GM18951 (cell line): ENCODE data around the gene SCLT1.

Experiments used
- POLR2A ChIP-seq: IDR thresholded peaks from 4 replicates; pipeline ENCODE4 v1.6.1; 2011; ENCODE audit warnings: mild to moderate bottlenecking; ENCODE audit not compliant: insufficient read length, insufficient read depth; ENCODE audit errors: extremely low read depth
- in situ Hi-C: fragments of 300-500 bp; cut with MboI; formaldehyde crosslinking; loops from one replicate; pipeline ENCODE4 v1.12.0; 2022; ENCODE audit warnings: low sequenced_read_pairs, mixed read lengths, inconsistent platforms; ENCODE audit not compliant: unreplicated experiment

The SCLT1 gene

DNA sequence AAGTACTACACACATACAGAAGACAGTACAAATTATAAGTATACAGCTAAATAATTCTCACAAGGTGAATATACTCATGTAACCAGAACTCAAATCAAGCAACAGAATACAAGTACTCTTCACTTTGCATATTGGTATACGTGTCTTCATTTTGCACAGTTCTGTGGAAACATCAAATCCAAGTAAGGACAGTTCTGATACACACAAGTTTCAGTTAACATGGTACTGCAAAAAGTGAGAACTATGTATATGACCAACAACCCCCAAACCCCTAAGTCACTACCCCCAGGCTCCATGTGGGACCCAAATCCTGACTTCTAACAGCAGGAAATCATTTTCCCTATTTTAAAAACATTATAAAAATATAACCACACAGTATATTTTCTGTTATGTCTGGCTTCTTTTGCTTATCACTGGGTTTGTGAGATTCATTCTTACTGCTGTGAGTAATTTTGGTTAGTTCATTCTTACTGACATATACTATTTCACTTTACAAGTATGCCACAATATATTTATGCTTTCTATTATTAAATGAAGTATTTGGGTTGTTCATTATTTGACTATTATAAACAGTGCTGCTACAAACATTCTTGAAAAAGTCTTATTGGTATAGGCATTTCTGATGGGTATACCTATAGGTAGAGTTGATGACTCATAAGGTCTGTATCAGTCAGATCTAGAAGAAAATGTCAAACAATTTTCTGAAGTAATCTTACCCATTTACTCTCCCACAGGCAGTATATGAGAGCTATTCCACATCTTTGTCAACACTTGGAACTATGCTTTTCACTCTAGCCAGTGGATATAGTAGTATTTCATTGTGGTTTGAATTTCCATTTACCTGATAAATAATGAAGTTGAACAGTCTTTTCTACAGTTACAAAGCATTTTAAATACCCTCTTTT is 47.0 kb downstream of the SCLT1 start:
- in situ Hi-C loops, result no loop called here
- no peak for TF ChIP-seq POLR2A

DNA sequence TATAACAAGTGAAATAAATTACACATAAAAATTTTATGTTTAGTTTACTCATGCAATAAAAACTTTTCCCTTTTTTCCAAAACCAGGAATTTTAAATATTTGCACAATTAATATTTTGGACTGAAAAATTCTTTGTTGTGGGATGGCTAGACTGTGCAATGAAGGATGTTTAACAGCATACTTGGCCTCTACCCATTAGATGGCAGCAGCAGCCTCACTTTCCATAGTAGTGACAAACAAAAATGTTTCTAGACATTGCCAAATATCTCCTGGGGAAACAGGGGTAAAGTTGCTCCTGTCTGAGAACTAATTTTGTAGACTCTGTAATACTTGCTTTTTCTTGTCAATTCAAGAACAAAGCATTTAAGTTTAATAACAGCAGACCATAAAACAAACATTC is 49.8 kb downstream of the SCLT1 start:
- no peak for TF ChIP-seq POLR2A
- in situ Hi-C loops, result no loop called here

DNA sequence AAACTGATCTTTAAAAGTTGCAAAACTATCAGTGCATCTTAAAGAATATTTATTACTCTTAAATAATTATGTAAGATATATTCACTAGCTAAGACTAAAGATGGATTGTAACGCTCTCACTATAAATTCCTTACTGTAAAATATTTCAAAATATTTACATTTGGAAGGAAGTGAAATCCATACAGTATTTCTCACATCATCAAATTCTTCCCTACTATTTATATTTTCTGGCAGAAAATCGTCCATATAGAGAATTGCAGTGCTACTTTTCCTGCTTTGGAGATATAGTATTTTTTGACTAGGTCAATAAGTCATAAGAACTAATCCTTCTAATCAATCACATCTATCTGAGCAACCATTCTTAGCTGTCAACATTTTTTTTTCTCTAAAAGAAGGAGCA is 52.9 kb downstream of the SCLT1 start:
- in situ Hi-C loops, result no loop called here
- no peak for TF ChIP-seq POLR2A

DNA sequence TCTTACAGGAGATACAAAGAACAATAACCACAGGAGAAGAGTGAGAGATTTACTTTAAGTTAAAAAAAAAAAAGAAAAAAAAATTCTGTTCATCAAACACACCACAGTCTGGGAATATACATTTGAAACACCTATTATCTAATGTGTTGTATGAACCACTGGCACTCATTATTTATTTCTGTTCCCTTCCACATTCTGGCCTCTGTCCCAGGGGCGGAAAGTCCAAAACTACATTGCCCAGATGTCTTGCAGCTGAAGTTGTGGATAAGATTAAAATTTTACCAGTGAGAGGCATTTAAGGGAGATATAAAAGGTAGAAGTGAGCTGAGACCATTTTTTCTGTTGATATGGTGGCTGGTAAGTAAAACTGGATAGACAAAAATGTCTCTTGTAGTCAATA is 56.2 kb downstream of the SCLT1 start:
- TF ChIP-seq POLR2A, result no peak
- in situ Hi-C loops, result no loop called here

DNA sequence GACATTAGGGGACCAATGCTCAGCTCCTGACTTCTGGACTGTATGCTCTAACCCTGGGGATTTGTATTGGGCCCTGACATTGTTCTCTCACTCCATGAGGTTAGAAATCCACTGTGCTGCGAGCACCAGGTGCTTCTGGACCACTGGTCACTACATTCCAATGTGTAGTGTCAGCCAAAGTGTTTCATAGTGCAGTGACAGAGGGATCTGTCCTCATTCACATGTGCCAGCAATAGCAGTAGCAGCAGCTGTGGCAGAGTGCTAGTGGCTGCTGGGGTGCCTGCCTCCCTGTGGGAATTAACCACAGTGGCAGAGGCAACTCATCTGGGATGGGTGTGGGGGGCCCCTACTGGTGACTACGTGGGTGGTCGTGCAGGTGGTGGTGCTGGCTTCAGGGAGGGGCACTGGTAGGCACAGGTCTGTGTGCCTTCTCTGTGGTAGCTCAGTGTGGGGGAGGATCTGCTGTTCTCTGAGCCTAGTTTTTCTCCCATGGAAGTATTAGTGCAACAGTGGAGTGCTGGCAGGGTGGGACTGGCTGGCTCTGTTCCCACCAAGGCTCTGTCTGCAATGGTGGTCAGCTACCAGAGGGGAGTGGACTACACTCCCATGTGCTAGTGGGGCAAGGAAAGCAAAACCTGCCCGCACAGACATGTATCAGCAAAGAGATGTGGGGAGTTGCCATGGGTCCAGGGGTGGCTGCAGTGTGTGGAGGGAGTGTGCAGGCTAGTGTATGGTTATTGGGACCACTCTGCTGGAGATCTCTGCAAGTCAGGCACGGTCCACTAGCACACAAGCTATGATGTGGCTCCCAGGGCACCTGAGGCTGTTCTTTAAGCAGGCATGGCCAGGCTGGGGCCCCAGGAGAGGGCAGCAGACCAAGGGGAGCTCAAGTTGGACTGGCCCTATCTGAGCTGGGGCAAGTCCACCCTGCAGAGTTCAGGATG is 78.5 kb downstream of the SCLT1 start:
- TF ChIP-seq POLR2A, result no peak
- in situ Hi-C loops, result no loop called here

DNA sequence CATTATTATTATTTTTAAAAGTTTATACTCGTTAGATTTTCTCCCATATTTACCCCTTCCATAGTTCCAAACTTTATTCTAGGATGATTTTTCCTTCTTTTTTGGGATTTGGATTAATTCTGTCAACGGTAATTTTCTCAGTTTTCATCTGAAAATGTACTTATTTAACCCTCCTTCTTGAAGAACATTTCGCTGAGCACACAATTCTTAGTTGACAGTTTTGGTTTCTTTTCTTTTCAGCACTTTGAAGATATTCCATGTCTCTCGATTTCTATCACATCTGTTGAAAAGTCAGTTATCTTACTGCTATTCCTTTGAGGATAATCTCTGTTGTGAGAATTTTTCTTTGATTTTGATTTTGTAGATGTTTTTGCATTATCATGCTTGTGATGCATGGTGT is 85.2 kb downstream of the SCLT1 start:
- no peak for TF ChIP-seq POLR2A
- in situ Hi-C loops, result no loop called here

DNA sequence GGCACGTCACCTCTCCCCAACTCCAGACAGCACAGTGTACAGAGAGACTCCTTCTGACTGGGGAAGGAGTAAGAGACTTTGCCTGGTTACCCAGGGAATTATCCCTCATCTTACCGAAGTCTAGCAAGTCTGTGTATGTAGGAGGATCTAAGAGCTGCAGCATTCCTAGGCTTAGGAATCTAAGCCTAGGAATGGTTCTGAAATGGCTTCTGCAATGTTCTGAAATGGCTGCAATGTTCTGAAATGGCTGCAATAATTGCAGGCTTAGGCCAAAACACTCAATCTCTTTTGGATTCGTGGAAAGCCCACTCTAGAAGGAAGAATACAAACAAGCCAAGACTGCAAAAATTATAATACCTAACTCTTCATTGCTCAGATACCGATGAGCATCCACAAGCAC is 106.4 kb downstream of the SCLT1 start:
- no peak for TF ChIP-seq POLR2A
- in situ Hi-C loops, result no loop called here

DNA sequence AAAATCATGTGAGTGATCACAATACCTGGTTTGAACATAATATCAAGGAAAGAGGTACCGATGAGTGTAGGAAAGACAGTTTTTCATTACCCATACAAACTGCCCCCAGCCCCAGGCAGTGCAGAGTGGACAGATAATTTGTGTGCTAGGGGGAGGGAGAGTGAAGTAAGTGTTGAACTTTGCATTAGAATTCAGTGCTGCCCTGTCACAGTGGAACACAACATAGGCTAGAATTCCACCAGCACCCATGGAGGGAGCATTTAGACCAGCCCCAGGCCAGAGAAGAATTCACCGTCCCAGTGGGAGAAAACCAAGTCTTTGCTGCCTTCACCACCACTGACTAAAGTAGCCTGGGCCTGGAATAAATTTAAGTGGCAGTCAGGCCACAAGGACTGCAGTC is 107.3 kb downstream of the SCLT1 start:
- in situ Hi-C loops, result no loop called here
- TF ChIP-seq POLR2A, result no peak

DNA sequence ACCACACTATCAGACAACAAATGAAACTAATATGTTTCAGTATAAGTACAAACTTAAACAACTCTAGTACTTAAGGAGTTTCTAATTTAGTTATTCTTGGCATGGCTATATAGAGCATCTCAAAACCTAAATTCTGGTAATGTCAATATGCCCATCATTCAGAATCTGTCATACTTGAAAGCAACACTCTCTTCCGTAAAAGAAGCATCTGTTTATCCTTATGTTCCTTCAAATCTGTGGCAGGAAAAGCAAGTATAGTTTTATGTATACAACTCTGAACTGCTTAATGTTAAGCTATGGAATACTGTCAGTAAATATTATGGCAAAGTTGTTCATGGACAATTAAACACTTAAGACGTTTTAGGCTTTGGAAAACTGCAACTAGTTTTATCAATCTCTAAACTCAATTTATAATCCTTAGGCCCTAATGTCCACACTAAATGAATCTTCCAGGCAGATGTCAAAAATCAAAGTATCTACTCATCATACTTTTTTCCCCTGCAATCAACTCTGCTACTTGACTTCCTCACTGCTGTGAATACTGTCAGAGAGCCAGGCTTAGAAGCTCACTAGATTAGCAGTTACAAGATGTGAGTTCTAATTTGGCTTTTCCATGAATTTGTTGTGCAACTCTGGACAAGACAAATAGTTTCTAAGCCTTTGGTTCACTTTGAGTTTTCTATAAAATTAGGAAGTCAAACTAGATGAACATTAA is 109.4 kb downstream of the SCLT1 start:
- no peak for TF ChIP-seq POLR2A
- in situ Hi-C loops, result no loop called here

DNA sequence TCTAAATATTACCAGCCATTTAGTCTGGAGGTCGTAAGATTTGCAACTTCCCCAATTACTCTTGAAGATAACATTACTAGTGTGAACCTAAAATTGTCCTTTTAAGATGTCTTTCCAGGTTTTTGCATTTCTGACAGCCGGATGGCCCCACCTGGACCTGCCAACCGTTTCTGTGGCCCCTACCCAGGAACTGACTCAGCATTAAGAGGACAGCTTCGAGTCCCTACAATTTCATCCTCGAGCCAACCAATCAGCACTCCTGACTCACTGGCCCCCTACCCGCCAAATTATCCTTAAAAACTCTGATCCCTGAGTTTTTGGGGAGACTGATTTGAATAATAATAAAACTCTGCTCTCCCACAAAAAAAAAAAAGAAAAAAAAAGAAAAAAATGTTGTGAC is 112.0 kb downstream of the SCLT1 start:
- no peak for TF ChIP-seq POLR2A
- in situ Hi-C loops, result no loop called here

DNA sequence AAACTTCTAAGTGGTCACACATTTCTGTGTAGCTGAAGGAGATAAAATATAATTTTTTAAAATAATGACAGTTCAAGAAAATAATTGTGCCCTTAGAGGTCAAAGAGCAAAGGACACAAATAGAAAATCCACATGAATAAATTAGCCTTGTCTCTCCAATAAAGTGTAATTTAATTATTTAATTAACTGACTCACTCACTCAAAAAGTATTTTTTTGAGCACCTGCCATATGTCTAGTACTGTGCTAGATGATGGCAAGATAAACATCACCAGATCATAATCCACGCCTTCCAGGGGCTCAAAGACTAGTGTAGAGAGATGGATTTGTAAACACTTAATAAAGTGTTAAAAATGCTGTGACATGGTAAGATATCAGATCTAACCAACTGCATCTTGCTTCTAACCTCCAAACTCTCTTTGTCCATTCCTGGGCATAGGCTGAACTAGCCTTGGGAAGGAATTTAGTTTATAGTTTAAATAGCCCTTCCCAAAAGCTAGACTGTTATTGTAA is 112.5 kb downstream of the SCLT1 start:
- no peak for TF ChIP-seq POLR2A
- in situ Hi-C loops, result no loop called here

DNA sequence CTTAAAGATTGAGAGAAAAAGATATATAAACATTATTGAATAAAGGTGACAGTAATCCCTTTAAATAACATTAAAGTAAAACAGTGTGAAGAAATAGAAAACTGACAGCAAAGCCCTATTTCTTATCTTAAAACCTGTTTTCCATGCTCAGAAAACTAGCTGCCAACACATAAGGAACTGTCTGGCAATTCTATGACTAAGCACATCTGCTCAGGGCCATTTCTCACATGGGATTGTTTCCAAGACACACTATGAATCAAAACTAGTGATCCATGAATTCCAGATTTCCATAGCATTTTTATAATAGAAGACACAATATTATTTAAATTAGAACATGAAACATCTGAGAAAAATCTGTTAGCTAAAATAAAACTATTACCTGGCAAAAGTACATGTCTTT is 113.4 kb downstream of the SCLT1 start:
- in situ Hi-C loops, result no loop called here
- no peak for TF ChIP-seq POLR2A

DNA sequence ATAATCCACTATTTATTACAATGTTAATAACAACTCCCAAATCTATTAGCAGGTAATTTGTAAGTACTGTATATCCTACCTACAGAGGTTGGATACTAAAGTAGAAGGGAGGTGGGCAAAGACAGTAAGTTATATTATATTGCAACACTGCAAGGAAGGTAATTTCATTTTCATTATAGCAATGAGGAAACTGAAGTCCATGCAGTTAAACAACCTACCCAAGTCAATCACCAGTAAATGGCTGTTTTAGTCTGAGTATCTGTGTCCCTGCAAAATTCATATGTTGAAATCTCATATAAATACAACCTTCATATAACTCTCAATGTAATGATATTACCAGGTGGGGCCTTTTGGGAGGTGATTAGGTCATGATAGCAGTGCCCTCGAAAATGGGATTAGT is 114.4 kb downstream of the SCLT1 start:
- in situ Hi-C loops, result no loop called here
- no peak for TF ChIP-seq POLR2A
